Right forelimb (tissue), 1 donor: ENCODE results near the gene SLC25A30.
"Not testable (repeated sequence)": the region's sequence is repeated elsewhere in the genome, so short reads cannot be mapped to it uniquely, and the experiment has no call there.

Source experiments
- DNase-seq: peaks from one replicate; pipeline ENCODE4 v3.0.0-alpha.2; 2018

Gene SLC25A30

DNA sequence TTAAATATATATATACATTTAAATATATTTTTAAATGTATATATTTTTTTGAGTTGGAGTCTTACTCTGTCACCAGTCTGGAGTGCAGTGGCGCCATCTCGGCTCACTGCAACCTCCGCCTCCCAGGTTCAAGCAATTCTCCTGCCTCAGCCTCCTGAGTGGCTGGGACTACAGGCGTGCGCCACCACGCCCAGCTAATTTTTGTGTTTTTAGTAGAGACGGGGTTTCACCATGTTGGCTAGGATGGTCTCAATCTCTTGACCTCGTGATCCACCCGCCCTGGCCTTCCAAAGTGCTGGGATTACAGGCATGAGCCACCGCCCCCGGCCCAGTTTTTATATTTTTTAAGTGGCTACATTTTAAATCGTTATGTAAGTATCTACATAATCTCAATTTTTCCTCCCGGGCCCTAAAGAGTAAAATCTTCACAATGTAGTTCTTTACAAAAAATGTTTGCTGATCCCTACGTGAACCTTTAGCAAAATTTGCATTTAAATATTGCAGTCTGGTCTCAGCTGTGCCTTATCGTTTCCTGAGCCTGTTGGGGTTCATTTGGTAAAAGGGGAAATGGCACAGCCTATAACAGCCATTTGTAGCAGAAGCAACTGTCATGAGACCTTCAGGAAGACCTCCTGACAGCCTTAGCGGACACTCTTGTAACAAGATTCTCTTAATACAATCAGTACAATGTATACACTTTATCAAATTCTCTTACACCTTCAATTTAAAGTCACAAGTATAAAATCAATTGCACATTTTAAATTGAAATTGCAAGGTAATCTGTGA, 8.1 kb upstream of the SLC25A30 start:
- DNase-seq: not testable (repeated sequence)

DNA sequence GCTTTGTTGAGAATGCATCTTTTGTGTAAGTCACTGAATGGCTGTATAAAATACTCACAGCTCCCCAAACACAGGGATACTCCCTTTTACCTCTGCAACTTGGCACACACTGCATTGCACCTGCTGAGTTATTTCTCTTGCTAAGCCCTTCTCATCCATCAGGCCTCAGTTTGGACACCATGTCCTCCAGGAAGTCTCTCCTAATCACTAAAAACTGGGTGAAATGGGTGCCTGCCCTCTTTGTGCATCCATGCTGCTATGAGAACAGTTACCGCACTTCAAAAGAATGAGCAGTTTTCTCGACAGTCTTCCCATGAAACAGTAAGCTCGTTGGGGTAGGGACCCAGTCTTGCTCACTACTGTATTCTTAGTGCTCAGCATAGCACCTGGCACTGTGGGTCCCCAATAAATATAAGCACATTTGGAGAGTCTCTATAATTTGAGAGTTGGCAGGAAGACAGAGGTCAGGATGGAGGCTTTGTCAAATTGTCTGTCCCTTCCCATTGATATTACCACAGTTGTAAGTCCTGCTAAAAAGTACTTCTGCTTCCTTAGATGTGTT, 4.6 kb upstream of the SLC25A30 start:
- DNase-seq: peak; percentile 46

DNA sequence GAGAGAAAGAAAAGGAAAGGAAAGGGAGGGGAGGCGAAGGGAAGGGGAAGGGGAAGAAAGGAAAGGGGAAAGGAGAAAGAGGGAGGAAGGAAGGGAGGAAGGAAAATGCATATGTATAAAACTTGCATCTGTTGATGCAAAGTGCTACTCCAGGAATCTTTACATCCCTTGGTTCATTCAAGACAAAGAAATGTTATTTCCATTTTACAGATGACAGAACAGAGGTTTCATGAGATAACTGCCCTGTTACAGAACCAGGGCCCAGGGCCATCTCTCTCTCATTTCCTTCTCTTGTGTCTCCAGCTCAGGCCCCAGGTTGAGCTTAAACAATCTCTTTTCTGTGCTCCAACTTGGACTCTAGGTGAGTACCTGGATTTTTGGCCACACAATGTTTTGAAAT, 1.8 kb upstream of the SLC25A30 start:
- DNase-seq: no peak

DNA sequence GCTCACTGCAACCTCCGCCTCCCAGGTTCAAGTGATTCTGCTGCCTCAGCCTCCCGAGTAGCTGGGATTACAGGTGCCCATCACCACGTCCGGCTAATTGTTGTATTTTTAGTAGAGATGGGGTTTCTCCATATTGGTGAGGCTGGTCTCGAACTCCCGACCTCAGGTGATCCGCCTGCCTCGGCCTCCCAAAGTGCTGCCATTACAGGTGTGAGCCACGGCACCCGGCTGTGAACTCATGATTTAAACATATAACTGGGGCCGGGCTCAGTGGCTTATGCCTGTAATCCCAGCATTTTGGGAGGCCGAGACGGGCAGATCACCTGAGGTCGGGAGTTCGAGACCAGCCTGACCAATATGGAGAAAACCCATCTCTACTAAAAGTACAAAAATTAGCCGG, 1.2 kb upstream of the SLC25A30 start:
- DNase-seq: not testable (repeated sequence)

DNA sequence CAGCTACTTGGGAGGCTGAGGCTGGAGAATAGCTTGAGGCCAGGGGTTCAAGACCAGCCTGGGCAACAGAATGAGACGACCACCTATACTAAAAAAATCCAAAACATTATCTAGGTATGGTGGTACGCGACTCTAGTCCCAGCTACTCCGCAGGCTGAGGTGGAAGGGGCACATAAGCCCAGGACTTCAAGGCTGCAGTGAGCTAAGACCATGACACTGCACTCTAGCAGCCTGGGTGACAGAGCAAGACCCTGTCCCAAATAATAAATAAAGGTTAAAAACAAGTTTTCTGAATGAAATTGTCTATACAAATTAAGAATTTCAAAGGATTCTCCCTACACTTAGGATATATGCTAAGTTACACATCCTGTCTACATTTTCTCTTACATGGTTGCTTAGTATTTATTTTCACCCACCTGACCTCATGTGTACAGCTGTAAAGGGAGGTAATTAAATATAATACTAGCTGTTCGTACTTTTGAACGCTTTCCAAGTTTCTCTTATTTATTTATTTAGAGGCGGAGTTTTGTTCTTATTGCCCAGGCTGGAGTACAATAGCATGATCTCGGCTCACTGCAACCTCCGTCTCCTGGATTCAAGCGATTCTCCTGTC, 1.6 kb downstream of the SLC25A30 start:
- DNase-seq: no peak

DNA sequence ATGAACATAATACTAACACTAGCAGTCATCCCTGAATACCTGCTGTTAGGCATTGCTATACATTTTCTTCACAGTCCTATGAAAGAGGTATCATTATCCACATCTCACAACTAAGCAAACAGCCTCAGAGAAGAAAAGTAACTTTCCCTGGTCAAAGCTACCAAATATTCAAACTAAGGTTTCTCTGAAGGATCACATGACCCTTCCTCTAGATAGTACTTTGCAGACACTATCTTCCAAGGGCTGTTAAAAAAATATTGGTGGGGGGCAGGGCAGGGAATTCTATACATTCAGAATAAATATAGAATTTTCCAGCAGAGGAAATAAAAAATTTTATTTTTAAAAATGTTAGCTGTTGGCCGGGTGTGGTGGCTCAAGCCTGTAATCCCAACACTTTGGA, 3.1 kb downstream of the SLC25A30 start:
- no peak for DNase-seq

DNA sequence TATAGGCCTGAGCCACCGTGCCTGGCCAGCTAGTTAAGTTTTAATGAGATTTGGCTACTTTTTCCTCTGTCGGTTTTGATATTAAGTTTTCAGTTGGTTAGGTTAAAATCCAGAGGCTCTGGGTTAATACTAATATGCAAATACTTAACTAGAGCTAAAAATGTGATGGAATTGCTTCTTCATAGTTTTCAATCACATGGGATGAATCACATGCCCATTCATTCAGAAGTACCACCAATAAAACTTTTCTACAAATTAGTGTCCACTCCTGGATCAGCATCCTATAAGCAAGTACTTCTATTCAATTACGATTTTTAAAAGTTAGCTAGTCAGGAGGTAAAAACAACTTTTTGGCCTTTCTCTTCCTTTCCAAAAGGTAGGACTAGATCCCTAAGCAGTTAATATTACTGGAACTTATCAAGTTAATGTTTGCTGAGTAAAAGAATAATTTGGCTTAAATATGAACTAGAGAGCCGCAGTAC, 4.3 kb downstream of the SLC25A30 start:
- DNase-seq: no peak

DNA sequence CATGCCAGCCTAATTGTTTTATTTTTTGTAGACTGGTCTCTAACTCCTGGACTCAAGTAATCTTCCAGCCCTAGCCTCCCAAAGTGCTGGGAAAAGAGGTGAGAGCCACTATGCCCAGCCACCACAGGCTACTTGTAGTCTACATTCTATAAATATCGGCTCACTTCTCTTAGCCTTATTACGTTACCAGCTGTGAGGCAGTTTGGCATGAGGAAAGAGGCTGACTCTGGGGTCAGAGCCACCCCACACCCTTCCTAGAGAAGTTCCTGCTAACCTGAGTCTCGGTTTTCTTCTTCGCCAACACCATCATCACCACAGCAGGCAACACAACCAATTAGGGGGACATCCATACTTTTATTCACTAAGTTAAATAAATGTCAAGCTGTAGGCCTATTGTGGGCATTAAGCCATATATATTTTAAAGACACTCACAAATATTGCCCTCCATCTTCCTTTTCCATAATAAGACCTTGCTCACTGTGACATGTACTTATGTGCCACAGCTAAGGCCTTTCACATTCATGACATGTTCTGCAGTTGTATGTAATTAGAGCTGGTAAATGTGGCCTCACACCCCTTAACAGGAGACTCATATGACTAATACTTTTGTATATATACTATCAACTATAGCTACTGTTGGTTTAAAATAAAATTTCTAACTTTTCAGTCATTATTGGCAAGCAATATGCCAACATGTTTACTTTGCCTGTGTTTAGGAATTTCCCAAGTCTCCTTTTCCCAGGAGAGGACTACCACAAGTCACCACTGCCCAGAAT, 5.7 kb downstream of the SLC25A30 start:
- no peak for DNase-seq

DNA sequence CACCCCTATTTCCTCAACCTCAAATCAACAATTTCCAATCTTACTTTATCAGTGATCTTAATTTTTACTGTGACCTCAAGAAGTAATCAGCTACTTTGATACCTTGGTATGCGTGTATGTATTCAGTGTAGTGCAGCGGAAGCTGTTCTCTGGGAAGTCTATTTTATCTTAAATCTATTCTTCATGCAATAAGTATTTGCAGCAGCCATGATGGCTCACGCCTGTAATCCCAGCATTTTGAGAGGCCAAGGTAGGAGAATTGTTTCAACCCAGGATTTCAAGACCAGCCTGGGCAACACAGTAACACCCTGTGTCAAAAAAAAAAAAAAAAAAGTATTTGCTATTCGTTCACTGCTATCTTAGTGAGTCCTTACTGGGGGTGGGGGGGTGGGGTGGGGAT, 6.5 kb downstream of the SLC25A30 start:
- DNase-seq: no peak

DNA sequence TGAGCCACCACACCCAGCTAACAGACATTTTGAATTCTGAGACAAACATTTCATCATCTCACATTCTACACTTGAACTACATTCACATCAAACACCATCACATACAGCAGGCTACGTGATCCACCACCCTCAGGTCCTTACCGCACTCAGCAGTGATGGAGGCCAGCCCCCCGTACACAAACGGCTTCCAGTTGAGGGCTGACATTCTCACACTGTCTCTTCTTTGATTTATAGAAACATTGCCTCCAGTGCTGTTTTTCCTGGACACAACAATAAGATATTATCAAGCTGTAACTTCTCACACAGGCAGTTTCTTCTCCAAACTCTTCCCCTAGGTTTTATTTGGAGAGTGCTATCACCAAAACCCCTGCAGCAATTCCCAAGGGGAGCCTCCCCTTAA, 7.0 kb downstream of the SLC25A30 start:
- no peak for DNase-seq

DNA sequence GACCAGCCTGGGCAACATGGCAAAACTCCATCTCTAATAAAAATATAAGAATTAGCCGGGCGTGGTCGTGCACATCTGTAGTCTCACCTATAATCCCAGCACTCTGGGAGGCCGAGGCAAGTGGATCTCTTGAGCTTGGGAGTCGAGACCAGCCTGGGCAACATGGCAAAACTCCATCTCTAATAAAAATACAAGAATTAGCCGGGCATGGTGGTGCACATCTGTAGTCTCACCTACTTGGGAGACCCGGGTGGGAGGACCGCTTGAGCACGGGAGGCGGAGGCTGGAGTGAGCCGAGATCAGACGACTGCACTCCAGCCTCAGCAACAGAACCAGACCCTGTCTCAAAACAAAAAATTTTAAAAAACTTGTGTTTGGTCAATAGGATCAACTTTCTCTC, 7.7 kb downstream of the SLC25A30 start:
- DNase-seq: no peak

DNA sequence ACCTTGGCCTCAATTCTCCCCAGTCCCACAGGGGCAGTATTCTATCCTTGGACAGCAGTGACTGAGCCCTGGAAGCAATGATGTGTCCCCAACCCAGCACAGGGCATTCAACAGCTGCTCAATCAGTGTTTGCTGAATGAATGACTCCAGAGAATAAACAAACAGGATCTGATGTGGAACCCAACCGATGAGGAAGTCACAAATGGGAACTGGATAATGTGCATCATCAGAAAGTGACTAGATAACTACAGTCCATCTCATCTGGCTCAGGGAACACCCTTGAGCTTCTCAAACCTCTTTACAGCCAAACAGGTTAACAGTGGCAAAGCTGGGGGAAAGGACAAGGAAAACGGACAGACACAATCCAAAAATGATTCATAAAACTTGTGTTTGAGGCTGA, 8.2 kb downstream of the SLC25A30 start:
- DNase-seq: no peak

DNA sequence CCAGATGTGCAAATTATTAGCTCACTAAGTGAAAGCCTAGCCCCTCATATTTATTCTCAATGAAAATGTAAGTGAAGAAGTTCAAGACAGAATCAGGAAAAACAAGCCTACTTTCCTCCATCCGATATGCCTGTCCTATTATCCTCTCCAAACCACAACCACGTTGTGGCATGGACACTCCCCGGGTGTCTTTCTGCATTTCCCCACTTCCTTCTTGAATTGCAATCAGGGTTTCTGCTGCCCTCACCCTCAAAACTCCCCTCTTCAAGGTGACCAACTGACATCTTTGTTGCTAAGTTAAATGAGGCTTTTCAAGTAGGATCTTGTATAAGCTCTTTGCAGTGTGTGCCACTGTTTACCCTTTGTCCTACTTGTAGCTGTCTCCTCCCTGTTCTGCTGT, 11.8 kb downstream of the SLC25A30 start:
- DNase-seq: no peak

DNA sequence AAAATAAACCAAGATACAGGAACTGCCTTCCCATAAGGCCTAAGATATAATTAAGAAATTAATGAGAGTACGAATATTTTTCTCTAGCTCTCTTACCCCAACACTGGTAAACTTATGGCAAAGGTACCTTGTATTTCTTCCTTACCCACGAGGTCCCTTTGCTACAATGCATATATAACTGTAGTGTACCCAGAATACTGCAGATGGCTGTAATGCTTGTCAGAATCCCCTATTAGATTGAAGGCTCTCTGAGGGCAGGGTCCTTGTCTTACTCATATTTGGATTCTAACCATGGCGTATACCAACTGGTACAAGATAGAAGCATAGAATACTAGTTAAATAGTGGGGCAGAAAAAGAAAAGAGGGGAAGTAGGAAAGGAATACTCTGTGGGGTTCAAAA, 15.1 kb downstream of the SLC25A30 start:
- DNase-seq: no peak

DNA sequence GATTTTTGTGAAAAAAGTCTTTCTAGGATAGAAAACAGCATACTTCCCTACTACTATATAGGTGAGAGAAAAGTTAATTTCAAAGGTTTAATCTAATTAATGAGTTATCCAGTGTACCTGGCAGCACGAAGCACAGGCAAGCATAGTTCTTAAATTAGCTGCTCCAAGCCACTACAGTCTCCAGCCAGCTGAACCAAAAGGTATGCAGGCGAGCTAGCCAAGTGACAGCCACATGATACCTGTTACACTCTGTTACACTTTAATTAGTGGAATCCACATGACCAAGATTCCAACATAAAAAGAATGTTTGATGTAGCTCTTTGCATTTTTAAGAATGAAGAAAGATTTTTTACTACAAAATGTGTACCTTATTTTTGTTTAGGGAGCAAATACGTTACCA, 15.5 kb downstream of the SLC25A30 start:
- DNase-seq: no peak

DNA sequence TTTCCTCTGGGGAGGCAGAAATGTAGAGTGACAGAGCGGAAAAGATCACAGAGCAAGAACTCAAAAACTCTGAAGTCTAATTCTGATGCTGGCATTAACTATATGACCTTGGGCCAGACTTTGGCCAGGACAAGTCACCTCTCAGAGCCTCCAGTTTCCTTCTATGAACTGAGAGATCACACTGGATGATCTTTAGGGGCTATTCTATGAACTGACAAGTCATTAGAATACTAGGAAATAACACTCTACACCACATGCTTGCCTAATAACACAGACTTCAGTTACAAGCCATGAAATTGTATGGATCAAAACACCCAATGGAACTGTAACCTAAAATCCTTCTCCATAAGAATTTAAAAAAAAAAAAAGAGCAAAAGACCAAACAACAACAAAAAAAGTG, 16.9 kb downstream of the SLC25A30 start:
- DNase-seq: no peak

DNA sequence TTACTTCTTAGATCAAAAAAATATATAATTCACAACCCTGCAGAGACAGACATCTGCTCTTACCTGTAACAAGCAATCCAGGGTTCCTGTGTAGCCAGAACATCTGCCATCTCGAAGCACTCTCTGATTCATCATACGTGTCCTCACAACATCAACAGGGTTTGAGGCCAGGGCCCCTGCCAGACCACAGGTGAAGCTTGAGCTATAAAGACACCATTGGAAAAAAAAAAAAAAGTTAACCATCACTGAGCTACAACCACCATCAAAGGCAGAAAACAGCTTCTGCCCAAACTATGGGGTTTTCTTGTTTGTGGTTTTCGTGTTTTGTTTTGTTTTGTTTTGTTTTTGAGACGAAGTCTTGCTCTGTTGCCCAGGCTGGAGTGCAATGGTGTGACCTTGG, 19.3 kb downstream of the SLC25A30 start:
- DNase-seq: no peak

DNA sequence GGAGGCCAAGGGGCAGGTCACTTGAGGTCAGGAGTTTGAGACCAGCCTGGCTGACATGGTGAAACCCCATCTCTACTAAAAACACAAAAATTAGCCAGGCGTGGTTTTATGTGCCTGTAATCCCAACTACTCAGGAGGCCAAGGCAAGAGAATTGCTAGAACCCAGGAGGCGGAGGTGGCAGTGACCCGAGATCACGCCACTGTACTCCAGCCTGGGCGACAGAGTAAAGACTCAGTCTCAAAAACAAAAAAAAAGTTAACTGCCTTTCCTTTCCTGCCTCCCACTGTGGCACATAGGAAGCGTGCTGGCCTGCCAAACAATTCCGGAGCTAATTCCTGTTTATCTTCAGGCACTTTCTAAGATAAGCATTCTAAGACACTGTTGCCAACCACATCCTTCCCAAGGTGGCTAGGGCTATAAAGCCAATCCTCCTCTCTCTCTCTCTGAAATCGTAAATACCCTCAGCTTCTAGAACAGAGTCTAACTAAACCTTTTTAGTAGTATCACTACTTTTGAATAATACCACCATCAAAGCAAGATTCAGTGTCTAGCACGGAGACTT, 21.6 kb downstream of the SLC25A30 start:
- no peak for DNase-seq

DNA sequence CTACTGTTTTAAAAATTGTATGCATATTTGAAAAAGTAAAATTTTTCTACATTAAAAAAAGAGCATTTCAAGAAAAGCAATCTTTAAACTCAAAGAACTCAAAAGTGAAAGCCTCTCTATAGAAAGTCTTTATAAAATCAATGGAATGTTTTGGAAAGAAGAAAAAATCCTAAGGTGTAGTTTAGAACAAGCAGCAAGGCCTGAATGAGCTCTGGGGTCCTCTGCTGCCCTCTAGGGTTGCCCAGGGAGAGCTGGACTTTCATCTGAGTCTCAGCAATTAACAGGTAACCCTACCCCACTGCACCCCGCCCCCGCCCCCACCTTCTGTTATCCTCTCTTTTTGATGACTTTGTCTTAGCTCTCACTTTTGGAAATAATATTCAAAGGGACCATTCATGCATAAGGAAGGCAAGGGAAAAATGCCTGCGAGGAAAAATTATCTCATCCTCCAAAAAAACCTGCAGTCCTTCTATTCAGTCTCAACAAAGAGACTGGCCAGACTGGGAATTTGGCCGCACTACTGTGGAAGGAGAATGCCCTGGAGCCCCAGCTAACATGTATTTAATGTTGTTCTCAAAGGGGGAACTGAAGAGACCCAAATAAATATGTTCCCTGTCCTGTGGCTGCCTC, 24.1 kb downstream of the SLC25A30 start:
- DNase-seq: peak; percentile 51

DNA sequence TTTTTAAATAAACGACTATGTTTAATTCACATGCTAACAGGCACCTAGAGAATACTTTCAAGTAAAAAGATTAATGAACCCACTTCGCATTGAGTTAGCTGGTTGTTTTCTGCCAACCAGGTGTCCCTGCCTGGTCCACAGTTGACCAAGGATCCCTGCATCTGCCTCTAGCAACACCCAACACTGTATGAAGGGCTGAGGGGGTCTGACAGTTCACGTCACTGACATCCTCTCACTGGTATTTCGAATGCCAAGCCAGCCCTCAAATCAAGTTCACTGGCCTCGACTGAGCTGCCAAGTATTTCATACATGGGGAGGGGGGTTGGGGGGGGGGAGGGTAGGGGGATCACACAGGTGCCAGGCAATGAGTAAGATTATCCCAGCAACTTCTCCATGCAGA, 25.4 kb downstream of the SLC25A30 start:
- DNase-seq: no peak

DNA sequence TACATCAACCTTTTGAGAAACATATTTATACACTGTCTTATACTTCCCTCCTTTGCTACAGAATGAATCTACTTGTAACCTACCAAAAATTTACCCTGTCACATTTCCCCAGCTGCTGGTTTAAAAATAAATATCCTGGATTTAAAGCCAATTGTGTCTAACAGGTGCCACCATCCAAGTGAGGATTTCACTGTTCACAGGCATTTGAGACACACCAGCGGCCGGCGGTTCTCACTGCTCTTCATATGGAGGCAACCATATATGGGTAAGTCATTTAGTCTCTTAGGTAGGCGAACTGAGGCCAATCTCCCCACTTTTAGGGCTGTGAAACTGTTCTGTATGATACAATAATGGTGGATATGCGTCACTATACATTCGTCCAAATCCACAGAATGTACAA, 26.2 kb downstream of the SLC25A30 start:
- no peak for DNase-seq

DNA sequence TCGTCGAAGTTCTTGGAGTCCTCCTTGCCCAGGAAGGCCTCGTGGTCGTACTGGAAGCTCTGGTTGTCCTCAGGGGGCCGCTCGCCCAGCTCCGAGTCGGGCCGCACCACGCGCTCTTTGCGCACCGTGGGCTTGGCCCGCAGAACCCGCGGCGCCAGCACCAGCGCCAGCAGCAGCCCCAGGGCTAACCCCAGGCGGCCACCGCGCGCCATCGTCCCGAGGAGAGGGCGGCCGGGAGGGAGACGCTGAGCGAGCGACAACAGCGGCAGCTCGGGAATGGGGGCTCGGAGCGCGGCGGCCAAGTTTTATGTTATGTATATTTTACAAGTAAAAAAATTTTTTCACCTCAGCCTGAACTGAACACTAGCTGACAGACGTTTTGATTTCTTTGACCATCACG, 27.0 kb downstream of the SLC25A30 start:
- not testable (repeated sequence) for DNase-seq

DNA sequence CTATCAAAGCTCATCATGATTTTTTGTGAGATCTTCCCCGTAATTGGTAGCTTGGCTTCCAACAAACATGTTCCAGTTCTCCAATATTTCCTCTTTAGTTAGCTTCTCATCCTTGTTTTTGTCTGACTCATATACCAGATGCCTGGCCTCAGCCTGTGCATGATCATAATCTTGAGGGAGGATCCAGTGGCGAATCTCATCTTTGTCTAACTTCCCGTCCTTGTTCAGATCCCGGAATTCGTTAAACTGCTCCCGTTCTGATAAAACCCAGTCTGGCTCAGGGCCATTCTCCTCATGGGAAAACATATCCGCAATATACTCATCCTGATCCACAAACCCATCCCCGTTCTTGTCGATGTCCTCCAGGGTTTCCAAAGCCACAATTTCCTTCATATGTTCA, 27.8 kb downstream of the SLC25A30 start:
- DNase-seq: not testable (repeated sequence)
